Fibroblast of lung (primary cell): ENCODE measurements around the gene GLCCI1. TPM values are rescaled to one million over a fixed set of nuclear protein-coding genes. Genes with fewer than 3 reads are reported as not detected.

Source experiments
- DNase-seq, 2 donors: peaks; one replicate each; pipeline versions ENCODE4 v3.0.0 to v3.0.0-alpha.2; 2010; ENCODE audit warnings: low read depth in 2 of 2
- H2AFZ ChIP-seq: 2 replicates; pipeline ENCODE4 v1.5.1; 2012; ENCODE audit warnings: low read length, control low read depth, inconsistent platforms
- H3K27ac ChIP-seq: 2 replicates; pipeline ENCODE4 v1.5.1; 2011; ENCODE audit warnings: low read length, control low read depth; ENCODE audit not compliant: insufficient read depth
- H3K27me3 ChIP-seq: 2 replicates; pipeline ENCODE4 v1.5.1; 2011; ENCODE audit warnings: mild to moderate bottlenecking, low read length; ENCODE audit not compliant: control insufficient read depth, insufficient read depth
- H3K36me3 ChIP-seq: 2 replicates; pipeline ENCODE4 v1.5.1; 2011; ENCODE audit warnings: low read length; ENCODE audit not compliant: control insufficient read depth, insufficient read depth
- H3K4me1 ChIP-seq: 2 replicates; pipeline ENCODE4 v1.5.1; 2011; ENCODE audit warnings: low read length; ENCODE audit not compliant: control insufficient read depth, insufficient read depth; ENCODE audit errors: extremely low read depth
- H3K4me2 ChIP-seq: 2 replicates; pipeline ENCODE4 v1.5.1; 2011; ENCODE audit warnings: low read length, control low read depth; ENCODE audit not compliant: insufficient read depth; ENCODE audit errors: extremely low read depth
- H3K4me3 ChIP-seq, 4 experiments: fragments of 200-600 bp in 1 of 4; sonication (generic) in 1 of 4; replicated peaks in 1 of 4; 2 replicates each; pipeline ENCODE4 v1.5.1; 2011 to 2016; ENCODE audit warnings: low read length in 4 of 4, low read depth in 3 of 4, mild to moderate bottlenecking in 3 of 4, control low read depth in 2 of 4, inconsistent platforms in 1 of 4, mixed read lengths in 1 of 4; ENCODE audit not compliant: insufficient read depth in 1 of 4; ENCODE audit errors: control extremely low read depth in 1 of 4
- H3K79me2 ChIP-seq: 2 replicates; pipeline ENCODE4 v1.5.1; 2012; ENCODE audit warnings: mild to moderate bottlenecking, low read length, inconsistent platforms; ENCODE audit not compliant: control insufficient read depth, insufficient read depth
- H3K9ac ChIP-seq: 2 replicates; pipeline ENCODE4 v1.5.1; 2011; ENCODE audit warnings: mild to moderate bottlenecking, low read length, control low read depth; ENCODE audit not compliant: insufficient read depth
- H3K9me3 ChIP-seq: 2 replicates; pipeline ENCODE4 v1.5.1; 2012; ENCODE audit warnings: low read depth, low read length; ENCODE audit not compliant: control insufficient read depth, insufficient read depth
- H4K20me1 ChIP-seq: 2 replicates; pipeline ENCODE4 v1.5.1; 2011; ENCODE audit warnings: low read length; ENCODE audit not compliant: control insufficient read depth, insufficient read depth; ENCODE audit errors: extremely low read depth
- CTCF ChIP-seq, 2 donors: IDR thresholded peaks in 1 of 2; conservative IDR thresholded peaks in 1 of 2; 1 replicate in 1 of 2; 2 replicates in 1 of 2; pipeline ENCODE4 v1.5.1; 2011 to 2012; ENCODE audit warnings: low read length in 2 of 2, control low read depth in 1 of 2, inconsistent platforms in 1 of 2, low read depth in 1 of 2, mild to moderate bottlenecking in 1 of 2
- EZH2 ChIP-seq: IDR thresholded peaks from 2 replicates; pipeline ENCODE4 v1.5.1; 2012; ENCODE audit warnings: low read length, control low read depth, mild to moderate bottlenecking; ENCODE audit errors: missing control alignments
- polyA plus RNA-seq, 2 donors: library from polyadenylated mRNA; depleted of rRNA in 1 of 2; stranded (reverse) in 1 of 2; unstranded in 1 of 2; fragments of >200 nt; gene quantifications; 2 replicates each; pipeline ENCODE4 v1.2.1, GENCODE V29; 2011 to 2012; ENCODE audit warnings: missing spikeins in 1 of 2
- total RNA-seq: library from RNA; depleted of rRNA; stranded (reverse); fragments of >200 nt; gene quantifications from 2 replicates; pipeline ENCODE4 v1.2.1, GENCODE V29; 2014

GLCCI1 gene
- total and polyA plus RNA-seq, 2 donors (not counting 1 experiment from before 2014, with no cell fraction given) = 4.4 to 8.3 TPM

- Histone ChIP-seq H4K20me1 (no peaks in the 10 kb centered on the region), H3K27ac (no peak overlapping the region), H3K27me3 (no peaks in the 10 kb centered on the region), H3K4me2 (no peak overlapping the region), H3K9me3 (no peaks in the 10 kb centered on the region), H3K4me1 (no peaks in the 10 kb centered on the region), H3K4me3 (no peak overlapping the region), H3K9ac (no peak overlapping the region), H2AFZ (no peak overlapping the region), H3K79me2 (no peaks in the 10 kb centered on the region), H3K36me3 (no peaks in the 10 kb centered on the region)
- TF ChIP-seq CTCF (conservative IDR thresholded peaks at IDR 0.05 in 1 of 2, IDR thresholded peaks at IDR 0.05 in 1 of 2; ENCODE audit: low read depth in 1 of 2, low read length in 2 of 2) (no peak), EZH2 (no peak)
- DNase-seq = no peak
These were observed 89.0 kb downstream of the GLCCI1 start for GRCh38 chr7:8057566-8057965.

GRCh38 chr7:8058322-8058721, 89.7 kb downstream of the GLCCI1 start:
- TF ChIP-seq EZH2 (no peak), CTCF (conservative IDR thresholded peaks at IDR 0.05 in 1 of 2, IDR thresholded peaks at IDR 0.05 in 1 of 2; ENCODE audit: low read depth in 1 of 2, low read length in 2 of 2) (no peak)
- no peak for DNase-seq
- Histone ChIP-seq H3K79me2 (no peaks in the 10 kb centered on the region), H3K27me3 (no peaks in the 10 kb centered on the region), H3K4me1 (no peaks in the 10 kb centered on the region), H3K4me2 (no peak overlapping the region), H3K4me3 (no peak overlapping the region), H2AFZ (no peak overlapping the region), H3K36me3 (no peaks in the 10 kb centered on the region), H3K9ac (no peak overlapping the region), H3K9me3 (no peaks in the 10 kb centered on the region), H3K27ac (no peak overlapping the region), H4K20me1 (no peaks in the 10 kb centered on the region)

GRCh38 chr7:8058852-8059251, 90.3 kb downstream of the GLCCI1 start:
- no peak overlapping the region for H3K4me2 ChIP-seq
- H3K9ac ChIP-seq = no peak overlapping the region
- H4K20me1 ChIP-seq = no peaks in the 10 kb centered on the region
- no peak overlapping the region for H2AFZ ChIP-seq
- TF ChIP-seq EZH2 = no peak
- no peak for TF ChIP-seq CTCF (conservative IDR thresholded peaks at IDR 0.05 in 1 of 2, IDR thresholded peaks at IDR 0.05 in 1 of 2; ENCODE audit: low read depth in 1 of 2, low read length in 2 of 2)
- DNase-seq = no peak
- H3K27me3 ChIP-seq = no peaks in the 10 kb centered on the region
- H3K9me3 ChIP-seq = no peaks in the 10 kb centered on the region
- no peak overlapping the region for H3K4me3 ChIP-seq
- H3K79me2 ChIP-seq = no peaks in the 10 kb centered on the region
- H3K36me3 ChIP-seq = no peaks in the 10 kb centered on the region
- H3K27ac ChIP-seq = no peak overlapping the region
- no peaks in the 10 kb centered on the region for H3K4me1 ChIP-seq
